OCI-LY3 (cell line): ENCODE results near the gene PRDM16.

Experiments
- EZH2phosphoT487 ChIP-seq: fragments of 200-600 bp; shearing (Covaris generic); IDR thresholded peaks from 2 replicates; pipeline ENCODE4 v1.6.1; 2018; ENCODE audit warnings: antibody characterized with exemption, mixed run types, low read depth
- TF ChIP-seq, protein P1 (sequence below): fragments of 200-600, 300-600 bp; sonication (generic); IDR thresholded peaks from 2 replicates; pipeline ENCODE4 v1.5.1; 2014; ENCODE audit warnings: antibody characterized with exemption, low read length, low read depth

DNA sequence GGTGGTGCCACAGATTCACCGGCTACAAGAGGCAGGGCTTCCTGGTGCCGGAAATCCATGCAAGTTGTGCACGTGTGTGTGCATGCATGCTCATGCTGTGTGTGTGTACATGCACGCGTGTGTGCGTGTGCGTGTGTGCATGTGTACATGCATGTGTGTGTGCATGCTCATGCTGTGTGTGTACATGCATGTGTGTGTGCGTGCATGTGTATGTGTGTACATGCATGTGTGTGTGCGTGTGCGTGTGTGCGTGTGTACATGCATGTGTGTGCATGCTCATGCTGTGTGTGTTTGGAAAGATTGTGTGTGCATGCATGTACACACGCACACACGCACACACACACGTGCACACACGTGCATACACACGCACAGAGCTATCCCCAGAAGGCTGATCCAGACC is 48.9 kb downstream of the PRDM16 start:
- TF ChIP-seq, protein P1, sequence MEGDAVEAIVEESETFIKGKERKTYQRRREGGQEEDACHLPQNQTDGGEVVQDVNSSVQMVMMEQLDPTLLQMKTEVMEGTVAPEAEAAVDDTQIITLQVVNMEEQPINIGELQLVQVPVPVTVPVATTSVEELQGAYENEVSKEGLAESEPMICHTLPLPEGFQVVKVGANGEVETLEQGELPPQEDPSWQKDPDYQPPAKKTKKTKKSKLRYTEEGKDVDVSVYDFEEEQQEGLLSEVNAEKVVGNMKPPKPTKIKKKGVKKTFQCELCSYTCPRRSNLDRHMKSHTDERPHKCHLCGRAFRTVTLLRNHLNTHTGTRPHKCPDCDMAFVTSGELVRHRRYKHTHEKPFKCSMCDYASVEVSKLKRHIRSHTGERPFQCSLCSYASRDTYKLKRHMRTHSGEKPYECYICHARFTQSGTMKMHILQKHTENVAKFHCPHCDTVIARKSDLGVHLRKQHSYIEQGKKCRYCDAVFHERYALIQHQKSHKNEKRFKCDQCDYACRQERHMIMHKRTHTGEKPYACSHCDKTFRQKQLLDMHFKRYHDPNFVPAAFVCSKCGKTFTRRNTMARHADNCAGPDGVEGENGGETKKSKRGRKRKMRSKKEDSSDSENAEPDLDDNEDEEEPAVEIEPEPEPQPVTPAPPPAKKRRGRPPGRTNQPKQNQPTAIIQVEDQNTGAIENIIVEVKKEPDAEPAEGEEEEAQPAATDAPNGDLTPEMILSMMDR, result no peak
- TF ChIP-seq EZH2phosphoT487, result no peak
